LNCaP clone FGC (cell line): ENCODE data around the gene NACAD.
"Not testable (repeated sequence)": the region's sequence is repeated elsewhere in the genome, so short reads cannot be mapped to it uniquely, and the experiment has no call there.

Experiments
- DNase-seq: peaks from one replicate; pipeline ENCODE4 v3.0.0-alpha.2; 2011; ENCODE audit warnings: low read depth
- H3K4me3 ChIP-seq: 2 replicates; pipeline ENCODE4 v1.5.1; 2011; ENCODE audit warnings: mild to moderate bottlenecking, low read depth, low read length, control low read depth
- TF ChIP-seq, protein P1 (sequence below): IDR thresholded peaks from 2 replicates; pipeline ENCODE4 v1.5.1; 2012; ENCODE audit warnings: mild to moderate bottlenecking; ENCODE audit not compliant: control insufficient read depth, insufficient read depth; ENCODE audit errors: extremely low read depth

Gene NACAD

DNA sequence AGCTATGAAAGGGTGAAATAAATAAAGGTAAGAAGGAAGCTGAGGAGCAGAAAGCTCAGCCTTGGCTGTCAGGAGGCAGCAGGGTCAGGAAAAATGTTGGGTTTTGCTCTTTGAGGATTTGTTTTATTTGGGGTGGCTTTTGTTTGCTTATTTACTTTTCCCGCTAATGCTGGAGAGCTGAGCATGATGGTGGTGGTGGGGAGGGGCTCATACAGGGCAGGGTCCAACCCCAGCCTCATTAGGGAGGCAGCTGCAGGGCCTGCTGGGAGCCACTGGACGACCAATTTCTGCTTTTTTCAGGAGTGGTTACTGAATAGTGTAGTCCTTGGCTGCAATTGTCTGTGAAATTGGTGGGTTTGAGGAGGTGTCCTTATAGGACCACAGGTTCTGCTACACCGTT is 52.5 kb downstream of the NACAD start:
- TF ChIP-seq, protein P1, sequence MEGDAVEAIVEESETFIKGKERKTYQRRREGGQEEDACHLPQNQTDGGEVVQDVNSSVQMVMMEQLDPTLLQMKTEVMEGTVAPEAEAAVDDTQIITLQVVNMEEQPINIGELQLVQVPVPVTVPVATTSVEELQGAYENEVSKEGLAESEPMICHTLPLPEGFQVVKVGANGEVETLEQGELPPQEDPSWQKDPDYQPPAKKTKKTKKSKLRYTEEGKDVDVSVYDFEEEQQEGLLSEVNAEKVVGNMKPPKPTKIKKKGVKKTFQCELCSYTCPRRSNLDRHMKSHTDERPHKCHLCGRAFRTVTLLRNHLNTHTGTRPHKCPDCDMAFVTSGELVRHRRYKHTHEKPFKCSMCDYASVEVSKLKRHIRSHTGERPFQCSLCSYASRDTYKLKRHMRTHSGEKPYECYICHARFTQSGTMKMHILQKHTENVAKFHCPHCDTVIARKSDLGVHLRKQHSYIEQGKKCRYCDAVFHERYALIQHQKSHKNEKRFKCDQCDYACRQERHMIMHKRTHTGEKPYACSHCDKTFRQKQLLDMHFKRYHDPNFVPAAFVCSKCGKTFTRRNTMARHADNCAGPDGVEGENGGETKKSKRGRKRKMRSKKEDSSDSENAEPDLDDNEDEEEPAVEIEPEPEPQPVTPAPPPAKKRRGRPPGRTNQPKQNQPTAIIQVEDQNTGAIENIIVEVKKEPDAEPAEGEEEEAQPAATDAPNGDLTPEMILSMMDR, result no peak
- DNase-seq, result no peak
- H3K4me3 ChIP-seq, result no peak overlapping the region

DNA sequence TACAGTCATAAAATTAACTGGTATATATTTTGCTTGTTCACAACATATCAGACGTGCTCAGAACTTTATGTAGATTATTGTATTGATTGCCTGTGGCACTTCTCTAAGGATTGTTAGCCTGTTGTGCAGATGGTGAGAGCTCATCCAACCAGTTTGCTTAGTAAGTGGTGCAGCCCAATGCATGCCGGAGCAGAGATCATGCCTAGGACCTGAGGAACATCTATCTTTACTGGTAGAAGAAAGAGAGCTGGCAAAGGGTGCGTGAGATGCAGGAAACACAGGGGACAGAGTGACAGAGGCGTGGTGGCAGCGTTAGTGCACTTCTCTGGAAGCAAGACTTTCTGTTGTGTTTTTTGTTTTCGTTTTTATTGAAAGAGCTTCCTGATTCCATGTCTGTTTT is 52.9 kb downstream of the NACAD start:
- peak; percentile 44 for DNase-seq
- TF ChIP-seq, protein P1, result no peak
- no peak overlapping the region for H3K4me3 ChIP-seq

DNA sequence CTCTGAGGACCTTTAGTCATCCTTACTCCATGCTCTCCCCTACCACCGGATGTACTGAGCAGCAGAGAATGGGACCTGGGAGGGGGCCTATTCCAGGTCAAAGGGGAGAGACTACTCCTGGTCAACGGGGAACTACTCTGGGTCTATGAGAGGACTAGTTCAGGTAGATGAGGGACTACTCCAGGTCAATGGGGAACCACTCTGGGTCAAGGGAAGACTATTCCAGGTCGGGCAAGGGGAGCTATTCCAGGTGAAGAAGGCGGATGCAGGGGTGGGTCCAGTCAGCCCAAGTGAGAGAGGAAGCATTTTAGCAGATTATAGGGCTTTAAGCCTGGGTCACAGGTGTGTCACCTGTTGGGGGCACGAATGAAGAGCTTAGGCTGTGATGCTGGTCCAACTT is 53.4 kb downstream of the NACAD start:
- TF ChIP-seq, protein P1, result no peak
- DNase-seq, result no peak
- no peak overlapping the region for H3K4me3 ChIP-seq

DNA sequence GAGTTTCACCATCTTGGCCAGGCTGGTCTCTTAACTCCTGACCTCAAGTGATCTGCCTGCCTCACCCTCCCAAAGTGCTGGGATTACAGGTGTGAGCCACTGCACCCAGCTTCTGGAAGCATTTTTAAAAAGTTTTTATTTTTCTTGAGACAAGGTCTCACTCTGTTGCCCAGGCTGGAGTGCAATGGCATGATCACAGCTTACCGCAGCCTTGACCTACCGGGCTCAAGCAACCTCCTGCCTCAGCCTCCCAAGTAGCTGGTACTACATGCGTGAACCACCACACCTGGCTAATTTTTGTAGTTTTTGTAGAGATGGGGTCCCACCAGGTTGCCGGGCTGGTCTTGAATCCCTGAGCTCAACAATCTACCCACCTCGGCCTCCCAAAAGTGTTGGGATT is 54.1 kb downstream of the NACAD start:
- not testable (repeated sequence) for DNase-seq, H3K4me3 ChIP-seq

DNA sequence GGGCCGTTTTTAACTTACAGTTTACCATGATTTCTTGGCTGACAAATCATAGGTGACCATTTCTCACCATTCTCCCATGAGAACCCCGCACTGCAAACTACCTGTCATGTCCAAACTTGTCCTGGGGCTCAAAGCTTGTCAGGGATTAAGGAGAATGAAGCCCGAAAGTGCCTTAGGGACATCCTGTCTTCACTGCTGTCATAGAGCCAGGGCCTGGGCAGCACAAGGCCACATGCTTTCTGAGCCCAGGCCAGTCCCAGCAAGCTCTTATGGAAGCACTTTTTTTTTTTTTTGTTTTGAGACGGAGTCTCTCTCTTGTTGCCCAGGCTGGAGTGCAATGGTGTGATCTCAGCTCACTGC is 54.9 kb downstream of the NACAD start:
- H3K4me3 ChIP-seq, result no peak overlapping the region
- TF ChIP-seq, protein P1, result no peak
- DNase-seq, result no peak

DNA sequence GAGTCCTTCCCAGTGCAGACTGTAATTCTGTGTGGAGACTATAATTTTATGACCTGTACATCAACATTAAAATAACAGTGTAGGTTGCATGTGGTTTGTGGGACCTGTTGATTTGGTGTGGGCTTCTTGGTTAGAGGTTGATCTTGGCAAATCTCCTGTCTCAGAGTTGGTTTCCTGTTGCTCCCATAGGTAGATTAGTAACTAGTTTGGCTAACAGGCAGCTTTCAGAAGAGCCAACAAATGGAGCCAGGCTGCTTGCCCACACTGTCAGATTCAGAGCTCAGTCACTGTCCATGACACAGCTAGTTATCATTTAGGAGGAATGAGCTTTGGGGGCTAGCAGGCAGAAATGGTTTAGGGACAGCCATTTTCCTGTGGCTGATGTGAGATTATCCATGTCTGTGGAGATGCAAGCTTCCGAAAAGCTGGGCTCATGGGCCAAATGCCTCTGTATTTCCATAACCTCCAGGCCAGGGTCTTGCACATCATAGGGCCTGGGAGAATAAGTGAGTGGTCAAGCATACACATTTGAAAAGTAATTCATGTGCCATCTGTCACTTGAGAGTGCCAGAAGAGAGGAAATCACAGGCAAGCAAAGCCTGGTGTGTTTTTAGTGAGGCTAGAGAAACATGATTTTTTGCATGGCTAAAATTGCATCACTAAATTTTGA is 55.4 kb downstream of the NACAD start:
- DNase-seq, result no peak
- H3K4me3 ChIP-seq, result no peak overlapping the region
- TF ChIP-seq, protein P1, result no peak

DNA sequence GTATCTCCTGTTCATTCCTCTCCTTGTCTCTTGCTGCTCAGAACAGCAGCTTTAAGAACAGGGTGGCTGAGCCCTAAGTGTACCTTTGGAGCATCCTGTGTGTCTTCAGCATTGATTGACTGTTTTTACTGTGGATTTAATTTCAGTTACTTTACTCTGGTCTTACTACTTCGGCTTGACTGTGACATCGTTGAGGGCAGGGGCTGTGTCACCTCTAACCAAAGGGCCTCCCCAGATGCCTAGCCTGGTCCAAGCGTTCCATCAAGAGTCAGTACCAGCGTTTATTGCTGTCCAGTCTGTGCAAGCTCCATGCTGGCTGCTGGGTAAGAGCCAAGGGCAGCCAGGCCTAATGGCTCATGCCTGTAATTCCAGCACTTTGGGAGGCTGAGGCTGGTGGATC is 56.3 kb downstream of the NACAD start:
- TF ChIP-seq, protein P1, result no peak
- DNase-seq, result no peak
- H3K4me3 ChIP-seq, result no peak overlapping the region
